ENCODE measurements around the gene SEZ6L2.
"Not testable (repeated sequence)": the region's sequence is repeated elsewhere in the genome, so short reads cannot be mapped to it uniquely, and the experiment has no call there.

SEZ6L2 gene

GRCh38 chr16:29909851-29910250, 10.5 kb upstream of the SEZ6L2 start:
- DNase-seq: not testable (repeated sequence)

GRCh38 chr16:29909391-29909790, 10.0 kb upstream of the SEZ6L2 start:
- DNase-seq: no peak

- no peak for DNase-seq
Measured at GRCh38 chr16:29908719-29909220, 9.4 kb upstream of the SEZ6L2 start.

GRCh38 chr16:29907973-29908372, 8.6 kb upstream of the SEZ6L2 start:
- no peak for DNase-seq

DNA sequence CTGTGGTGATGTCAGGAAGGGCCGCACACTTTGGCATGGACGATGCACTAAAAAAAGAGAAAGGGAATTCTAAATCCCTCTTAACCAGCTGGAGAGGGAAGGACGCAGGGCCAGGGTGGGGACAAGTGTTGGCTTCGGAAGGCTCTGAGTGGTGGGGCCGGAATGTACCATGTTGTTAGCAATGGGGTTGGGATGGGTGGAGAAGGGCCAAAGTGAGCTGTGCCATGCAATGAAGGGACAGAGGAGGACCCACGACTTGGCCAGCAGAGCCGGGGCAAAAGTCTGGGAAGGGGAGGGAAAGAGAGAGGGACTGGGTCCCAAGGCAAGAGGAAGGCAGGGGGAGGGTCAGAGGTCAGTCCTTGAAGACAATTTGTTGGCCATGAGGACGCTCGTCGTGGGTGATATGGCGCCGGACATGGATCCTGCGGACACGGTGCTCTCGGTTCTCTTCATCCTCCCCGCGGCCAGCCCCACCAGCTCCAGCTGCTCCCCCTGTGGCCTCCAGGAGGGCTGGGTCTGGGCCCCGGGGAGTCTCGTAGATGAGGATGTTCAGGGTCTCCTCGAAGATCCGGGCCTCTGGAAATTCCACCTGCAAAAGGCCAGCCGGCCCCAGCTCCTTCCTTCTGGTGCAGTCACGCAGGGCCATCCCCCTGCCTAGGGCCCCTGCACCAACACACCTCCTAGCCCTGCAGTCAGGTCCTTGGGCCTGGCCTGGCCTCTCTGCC, 7.3 kb upstream of the SEZ6L2 start:
- no peak for DNase-seq

GRCh38 chr16:29905668-29906067, 6.3 kb upstream of the SEZ6L2 start:
- DNase-seq: no peak

GRCh38 chr16:29904947-29905346, 5.6 kb upstream of the SEZ6L2 start:
- DNase-seq: no peak

- DNase-seq: no peak
Measured at GRCh38 chr16:29903590-29903989, 4.2 kb upstream of the SEZ6L2 start.

DNA sequence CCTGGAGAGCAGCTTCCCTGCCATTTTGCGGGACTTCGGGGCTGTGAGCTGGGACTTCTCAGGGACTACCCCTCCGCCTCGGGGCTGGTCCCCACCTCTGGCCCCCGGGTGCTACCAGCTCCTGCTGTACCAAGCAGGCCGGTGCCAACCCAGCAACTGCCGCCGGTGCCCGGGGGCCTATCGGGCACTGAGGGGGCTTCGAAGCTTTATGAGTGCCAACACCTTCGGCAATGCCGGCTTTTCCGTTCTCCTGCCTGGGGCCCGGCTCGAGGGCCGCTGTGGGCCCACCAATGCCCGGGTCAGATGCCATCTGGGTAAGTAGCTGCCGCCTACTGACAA, 2.2 kb upstream of the SEZ6L2 start:
- no peak for DNase-seq

DNA sequence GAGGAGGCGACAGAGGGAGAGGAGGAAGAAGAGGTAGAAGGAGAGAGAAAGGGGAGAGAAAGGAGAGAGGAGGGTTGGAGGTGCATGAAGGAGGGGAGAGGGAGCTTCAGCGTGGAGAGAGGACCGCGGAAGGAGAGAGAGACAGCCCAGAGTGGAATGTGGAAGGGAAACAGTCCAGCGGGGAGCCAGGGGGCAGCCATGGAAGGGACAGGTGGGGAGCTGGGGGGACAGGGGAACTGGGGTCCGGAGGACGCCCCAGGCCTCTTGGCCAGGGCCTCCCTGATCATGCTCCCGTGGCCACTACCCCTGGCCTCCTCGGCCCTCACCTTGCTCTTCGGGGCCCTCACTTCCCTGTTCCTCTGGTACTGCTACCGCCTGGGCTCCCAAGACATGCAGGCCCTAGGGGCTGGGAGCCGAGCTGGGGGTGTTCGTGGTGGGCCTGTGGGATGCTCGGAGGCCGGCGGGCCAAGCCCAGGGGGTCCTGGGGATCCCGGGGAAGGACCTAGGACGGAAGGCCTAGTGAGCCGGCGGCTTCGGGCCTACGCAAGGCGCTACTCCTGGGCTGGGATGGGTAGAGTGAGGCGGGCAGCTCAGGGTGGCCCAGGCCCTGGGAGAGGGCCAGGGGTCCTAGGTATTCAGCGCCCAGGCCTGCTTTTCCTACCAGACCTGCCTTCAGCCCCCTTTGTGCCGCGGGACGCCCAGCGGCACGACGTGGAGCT, 1.7 kb upstream of the SEZ6L2 start:
- DNase-seq: no peak

GRCh38 chr16:29900102-29900887, 945 bp upstream of the SEZ6L2 start, which contains the start of gene ASPHD1:
Gene ASPHD1 (plus strand): TSS chr16:29900488. CDS start chr16:29900972, 484 bp downstream.
- peak; percentile 77 for DNase-seq

- no peak for DNase-seq
Measured at GRCh38 chr16:29898804-29899515, 390 bp downstream of the SEZ6L2 start.

DNA sequence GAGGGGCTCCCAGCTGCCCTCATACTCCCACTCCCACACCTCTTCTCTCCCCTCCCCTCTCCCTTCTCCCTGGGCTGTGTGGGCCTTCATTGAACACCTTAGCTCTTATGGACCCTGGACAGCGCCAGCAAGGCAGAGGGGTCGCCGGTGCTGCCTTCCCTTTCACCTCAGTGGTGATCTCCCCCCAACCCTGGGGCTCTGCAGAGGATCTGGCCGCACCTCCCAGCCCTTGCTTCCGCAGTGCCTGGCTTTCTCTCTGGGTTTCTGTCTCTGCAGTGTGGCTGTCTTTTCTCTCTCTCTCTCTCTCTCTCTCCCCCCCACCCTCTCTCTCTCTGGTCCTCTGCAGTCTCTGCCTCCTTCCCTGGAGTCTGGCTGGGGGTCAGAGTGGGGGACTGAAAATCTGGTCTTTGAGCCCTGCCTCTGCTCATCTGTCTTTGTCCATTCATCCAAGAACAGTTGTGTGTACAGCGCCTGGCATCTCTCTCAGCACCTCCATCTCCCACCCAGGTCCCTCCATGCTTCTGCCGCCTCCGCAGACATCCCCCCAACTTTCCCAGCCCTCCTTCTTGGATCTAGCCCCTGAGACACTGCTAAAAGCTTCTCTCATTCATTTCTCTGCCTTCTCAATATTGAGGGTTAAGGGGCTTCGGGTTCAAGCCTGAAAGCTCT, 1.1 kb downstream of the SEZ6L2 start:
- no peak for DNase-seq

DNA sequence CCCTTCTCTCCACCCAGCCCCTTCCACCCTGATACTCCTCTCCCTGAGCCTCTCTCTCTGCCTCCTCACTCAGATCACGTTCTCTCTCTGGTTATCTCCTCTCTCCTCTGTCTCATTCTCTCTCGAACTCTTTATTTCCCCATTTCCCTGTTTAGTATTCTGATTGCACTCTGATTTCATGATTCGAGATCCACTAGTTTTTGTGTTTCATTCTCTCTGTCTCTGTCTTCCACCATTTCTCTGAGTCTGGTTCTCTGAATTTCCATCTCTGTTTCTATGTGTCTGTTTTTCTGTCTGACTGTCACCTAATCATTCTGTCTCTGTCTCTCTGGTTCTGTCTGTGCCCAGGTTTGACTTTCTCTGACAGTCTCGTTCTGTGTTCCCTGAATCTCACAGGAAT, 2.0 kb downstream of the SEZ6L2 start:
- no peak for DNase-seq

DNA sequence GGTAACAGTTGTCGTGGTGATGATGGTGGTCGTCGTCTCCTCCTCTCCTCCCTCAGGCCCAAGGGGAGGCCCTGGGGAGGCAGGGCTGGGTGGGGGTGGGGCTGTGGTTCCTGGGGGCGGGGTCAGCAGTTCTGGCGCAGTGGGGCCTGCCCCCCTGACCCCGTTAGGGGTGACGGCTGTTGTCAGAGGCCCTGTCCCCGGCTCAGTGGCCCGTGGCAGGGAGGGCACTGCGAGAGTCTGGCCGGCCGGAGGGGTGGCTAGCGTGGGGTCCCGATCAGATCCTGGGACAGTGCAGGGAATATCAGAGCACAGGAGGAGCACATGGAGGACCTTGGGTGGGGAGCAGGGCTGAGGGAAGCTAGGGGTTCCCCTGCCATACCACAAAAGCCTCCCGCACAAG, 2.5 kb downstream of the SEZ6L2 start:
- no peak for DNase-seq

DNA sequence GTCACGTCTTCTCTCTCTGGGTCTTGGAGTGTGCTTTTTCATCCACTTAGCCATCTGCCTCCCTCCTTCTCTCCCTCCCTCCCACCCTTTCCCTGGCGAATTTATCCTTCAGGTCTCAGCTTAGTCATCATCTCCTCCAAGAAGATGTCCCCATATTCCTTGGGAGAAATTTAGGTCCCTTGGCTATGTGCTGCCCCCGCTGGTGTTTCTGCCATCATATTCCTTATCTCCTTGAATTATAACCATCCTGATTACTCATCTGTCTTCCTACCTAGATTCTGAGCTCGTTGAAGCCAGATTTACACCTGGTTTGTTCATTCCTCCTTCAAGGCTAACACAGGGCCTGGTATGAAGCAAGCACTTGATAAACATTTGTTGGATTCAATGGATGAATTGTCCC, 5.0 kb downstream of the SEZ6L2 start:
- DNase-seq: no peak

DNA sequence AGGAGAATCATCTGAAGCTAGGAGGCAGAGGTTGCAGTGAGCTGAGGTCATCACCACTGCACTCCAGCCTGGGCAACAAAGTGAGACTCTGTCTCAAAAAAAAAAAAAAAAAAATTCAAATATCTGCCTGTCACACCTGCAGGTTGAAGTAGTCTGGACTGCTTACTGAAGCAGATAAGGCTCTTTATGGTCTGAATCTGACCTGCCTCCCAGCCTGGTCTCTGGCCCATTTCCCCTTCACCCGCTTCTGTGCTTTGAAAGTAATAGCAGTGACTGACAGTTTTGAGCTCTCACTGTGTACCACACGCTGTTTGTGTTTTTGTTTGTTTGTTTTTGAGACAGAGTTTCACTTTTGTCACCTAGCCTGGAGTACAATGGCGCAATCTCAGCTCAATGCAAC, 5.8 kb downstream of the SEZ6L2 start:
- DNase-seq: no peak

DNA sequence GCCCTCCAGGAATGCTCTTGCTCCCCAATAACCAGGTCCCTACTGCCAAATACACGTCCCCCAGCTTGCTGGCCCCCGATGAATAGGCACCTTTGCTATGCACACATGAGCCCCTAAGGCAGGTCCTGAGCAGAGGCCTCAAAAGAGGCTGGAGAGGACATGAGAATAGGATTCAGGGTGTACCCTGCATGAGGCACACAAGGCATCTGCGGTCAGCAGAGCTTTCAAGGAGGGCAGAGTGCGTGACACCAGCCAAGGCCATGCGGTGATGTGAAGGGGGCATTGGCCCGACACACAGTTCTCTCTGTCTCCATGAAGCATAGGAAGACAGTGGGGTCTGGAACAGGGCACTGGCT, 6.9 kb downstream of the SEZ6L2 start:
- DNase-seq: no peak

GRCh38 chr16:29891525-29892457, 7.6 kb downstream of the SEZ6L2 start:
- DNase-seq: no peak

- not testable (repeated sequence) for DNase-seq
Measured at GRCh38 chr16:29889372-29889771, 10.0 kb downstream of the SEZ6L2 start.

- DNase-seq: no peak
Measured at GRCh38 chr16:29883987-29884386, 15.4 kb downstream of the SEZ6L2 start.

Measured in activated naive CD4-positive, alpha-beta T cell treated with anti-CD3 and anti-CD28 coated beads, Interleukin-2, amount 50 U/mL, for 16 hours (primary cell).